HTR-8/SVneo (cell line): ENCODE data around the gene PAGR1.
"Not testable (repeated sequence)": the region's sequence is repeated elsewhere in the genome, so short reads cannot be mapped to it uniquely, and the experiment has no call there.

Source experiments
- DNase-seq: peaks from one replicate; pipeline ENCODE4 v3.0.0; 2011; ENCODE audit warnings: low spot score, mixed read lengths; ENCODE audit not compliant: insufficient read length
- FAIRE-seq: peaks from 2 replicates; lab custom pipeline; 2011; peaks lifted over from hg19 to GRCh38; lab: Jason Lieb, UNC

Gene PAGR1

DNA sequence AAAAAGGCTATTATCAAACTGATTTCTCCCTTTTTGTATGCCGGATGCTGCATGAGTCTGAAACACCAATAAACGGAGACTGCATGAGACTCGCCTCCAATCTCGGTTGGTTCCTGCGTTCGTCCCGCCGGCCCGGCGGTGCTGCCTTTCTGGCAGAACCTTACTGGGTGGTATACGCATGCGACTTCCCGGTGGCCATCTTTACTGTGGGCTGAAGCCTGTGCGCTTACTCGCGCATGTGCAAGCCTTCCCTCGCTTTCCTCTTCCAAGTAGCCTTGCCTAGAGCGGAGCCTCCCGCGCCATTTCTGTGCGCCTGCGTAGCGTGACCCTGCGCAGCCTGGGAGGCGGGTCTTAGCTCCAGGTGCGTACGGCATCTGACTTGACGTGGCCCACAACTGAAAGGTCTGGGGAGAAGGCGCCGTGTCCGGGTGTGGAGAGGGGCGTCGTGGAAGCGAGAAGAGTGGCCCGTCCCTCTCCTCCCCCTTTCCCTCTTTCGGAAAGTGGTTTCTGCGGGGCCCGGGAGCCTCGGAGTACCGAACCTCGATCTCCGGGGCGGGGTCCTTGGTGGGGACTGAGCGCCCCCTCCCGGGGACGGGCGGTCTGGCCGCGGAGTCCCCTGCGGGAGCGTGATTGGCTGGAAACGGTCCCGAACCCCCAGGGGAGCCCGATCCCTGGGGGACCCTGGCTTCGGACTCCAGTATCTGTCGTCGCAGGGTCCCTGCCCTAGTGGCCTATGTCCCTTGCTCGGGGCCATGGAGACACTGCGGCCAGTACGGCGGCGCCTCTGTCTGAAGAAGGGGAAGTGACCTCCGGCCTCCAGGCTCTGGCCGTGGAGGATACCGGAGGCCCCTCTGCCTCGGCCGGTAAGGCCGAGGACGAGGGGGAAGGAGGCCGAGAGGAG, at the start of gene PAGR1:
Gene PAGR1 (plus strand): TSS at position 360 of the 901 bp plus-strand sequence. CDS start 374 bp downstream, at position 734.
- FAIRE-seq, result peak; percentile 80
- peak; percentile 95 for DNase-seq

DNA sequence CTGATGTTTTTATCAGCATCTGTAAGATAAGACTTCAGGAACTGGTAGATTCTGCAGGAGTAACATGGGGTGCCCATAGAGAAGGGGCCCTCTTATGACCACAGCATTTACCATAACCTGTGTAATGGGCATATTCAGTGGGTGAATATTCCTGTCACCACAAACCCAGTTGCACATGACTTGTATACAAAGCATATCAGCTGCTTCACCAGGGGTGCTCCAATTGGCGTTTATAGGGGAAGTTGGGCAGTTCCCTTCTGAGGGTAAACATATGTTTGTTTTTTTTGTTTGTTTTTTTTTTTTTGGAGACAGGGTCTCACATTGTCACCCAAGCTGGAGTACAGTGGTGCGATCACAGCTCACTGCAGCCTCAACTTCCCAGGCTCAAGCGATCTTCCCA, 49.4 kb upstream of the PAGR1 start:
- FAIRE-seq, result no peak
- no peak for DNase-seq

DNA sequence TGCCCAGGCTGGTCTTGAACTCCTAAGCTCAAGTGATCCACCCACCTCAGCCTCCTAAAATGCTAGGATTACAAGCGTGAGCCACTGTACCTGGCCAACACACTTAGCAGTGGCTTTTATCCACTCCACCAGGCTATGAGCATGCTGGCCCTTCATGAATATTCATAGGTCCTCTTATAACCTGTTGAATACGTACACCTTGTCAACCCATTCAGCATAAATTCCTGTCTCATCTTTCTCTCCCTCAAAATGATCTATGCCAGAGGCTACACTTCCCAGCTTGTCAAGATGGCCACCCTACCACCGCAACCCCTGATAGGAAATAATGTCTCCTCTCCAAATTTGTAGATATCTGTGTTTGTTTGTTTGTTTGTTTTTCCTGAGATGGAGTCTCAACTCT, 48.9 kb upstream of the PAGR1 start:
- FAIRE-seq, result no peak
- DNase-seq, result no peak

DNA sequence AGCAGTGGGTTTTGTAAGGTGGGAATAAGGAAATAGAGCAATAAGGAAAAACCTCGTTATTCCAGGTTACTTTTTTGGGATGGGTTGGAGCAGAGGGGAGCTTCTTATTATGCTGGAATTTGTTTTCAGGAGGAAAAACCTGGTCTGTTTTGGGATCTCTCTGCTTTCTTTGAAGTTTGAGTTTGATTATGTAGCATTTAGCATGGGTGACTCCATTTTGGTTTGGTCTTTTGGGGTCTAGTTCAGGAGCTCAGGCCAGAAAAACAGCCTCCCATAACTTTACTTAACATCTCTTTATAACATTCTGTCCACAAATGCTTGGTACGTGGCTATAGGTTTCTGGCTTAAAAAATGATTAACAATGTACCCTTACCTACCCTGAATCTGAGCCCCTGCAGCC, 46.4 kb upstream of the PAGR1 start:
- FAIRE-seq (no peak), DNase-seq (no peak)

DNA sequence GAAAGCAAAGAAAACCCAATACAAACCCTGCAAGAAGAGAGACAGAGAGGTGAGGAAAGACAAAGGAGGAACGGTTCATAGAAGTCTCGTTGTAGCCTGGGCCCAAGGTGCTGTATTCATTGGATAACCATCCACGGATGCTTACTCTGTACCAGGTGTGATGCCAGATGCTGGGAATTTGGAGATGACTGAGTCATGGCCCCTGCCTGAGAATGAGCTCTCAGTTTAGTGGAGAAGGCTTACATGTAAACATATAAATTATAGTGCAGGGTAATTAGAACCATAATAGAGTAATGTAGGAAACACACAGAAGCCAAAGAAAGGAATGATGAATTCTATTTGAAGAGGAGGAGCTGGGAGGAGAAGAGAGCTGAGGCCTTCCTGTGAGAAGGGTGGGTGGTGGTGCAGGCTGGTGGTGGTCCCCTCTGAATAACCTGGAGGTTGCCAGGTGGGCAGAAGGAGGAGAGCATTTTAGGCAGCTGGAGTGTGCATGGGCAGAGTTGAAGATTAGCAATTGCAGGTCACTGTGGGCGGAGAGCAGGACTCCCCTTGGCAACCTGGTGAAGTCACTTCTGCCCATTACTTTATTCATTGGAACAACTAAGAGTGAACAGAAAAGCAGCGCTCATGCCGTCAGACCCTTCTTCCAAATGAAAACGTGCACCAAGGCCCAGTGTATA, 45.6 kb upstream of the PAGR1 start:
- FAIRE-seq (no peak), DNase-seq (no peak)

DNA sequence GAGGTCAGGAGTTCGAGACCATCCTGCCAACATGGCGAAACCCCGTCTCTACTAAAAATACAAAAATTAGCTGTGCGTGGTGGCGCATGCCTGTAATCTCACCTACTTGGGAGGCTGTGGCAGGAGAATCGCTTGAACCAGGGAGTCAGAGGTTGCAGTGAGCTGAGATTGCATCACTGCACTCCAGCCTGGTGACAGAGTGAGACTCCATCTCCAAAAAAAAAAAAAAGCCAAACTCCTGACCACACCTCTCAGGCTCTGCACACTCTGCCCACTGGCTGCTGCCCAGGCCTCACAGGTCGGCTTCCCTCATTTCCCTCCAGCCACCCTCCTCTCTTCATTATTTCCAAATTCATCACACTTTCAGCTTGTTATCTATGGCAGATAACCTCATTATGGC, 43.6 kb upstream of the PAGR1 start:
- DNase-seq, FAIRE-seq: not testable (repeated sequence)

DNA sequence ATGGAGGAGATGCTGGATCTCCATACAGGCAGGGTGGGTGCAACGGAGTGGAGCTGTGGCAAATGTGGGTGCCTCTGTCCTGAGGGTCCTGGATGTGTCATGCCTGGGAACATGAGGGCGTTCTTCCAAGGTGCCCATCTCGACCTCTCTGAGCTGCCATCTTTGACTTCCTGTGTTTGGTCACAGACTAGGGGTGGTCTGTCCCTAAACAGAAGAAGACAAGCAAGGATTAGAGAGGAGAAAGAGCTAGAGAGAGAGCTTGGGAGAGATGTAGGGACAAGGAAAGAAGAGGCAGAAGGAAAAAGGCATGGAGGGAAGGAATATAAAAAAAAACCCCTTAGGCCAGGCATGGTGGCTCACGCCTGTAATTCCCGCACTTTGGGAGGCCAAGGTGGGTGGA, 41.2 kb upstream of the PAGR1 start:
- no peak for DNase-seq
- no peak for FAIRE-seq

DNA sequence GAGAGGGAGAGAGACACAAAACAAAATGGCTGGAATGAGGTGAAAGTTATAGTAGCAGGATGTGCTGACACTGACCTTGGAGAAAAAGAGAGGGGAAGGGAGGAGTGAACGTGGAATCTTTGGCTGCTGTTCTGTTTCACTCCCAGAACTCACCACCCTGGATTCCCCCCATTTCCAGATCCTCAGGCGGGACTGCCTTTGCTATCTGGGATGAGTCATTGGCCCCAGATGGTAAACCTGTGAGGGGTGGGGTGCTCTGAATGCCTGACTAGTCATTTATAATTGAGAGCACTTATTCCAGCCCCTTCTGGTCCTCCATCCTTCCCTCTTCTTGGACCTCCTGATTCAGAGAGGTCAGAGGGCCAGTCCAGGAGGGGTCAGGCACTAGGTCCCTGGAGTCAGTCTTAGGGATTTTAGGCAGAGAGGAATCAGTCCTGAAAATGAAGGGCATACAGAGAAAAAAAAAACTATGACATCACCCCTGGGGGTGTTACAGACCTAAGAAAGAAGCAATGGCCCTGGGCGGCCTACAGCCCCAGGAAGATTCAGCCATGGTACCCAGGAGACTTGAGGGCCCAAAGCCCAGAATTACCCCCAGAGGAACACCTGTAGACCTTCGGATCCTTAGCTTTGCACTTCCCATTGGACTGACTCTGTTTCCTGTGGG, 40.1 kb upstream of the PAGR1 start:
- peak; percentile 69 for DNase-seq
- no peak for FAIRE-seq

DNA sequence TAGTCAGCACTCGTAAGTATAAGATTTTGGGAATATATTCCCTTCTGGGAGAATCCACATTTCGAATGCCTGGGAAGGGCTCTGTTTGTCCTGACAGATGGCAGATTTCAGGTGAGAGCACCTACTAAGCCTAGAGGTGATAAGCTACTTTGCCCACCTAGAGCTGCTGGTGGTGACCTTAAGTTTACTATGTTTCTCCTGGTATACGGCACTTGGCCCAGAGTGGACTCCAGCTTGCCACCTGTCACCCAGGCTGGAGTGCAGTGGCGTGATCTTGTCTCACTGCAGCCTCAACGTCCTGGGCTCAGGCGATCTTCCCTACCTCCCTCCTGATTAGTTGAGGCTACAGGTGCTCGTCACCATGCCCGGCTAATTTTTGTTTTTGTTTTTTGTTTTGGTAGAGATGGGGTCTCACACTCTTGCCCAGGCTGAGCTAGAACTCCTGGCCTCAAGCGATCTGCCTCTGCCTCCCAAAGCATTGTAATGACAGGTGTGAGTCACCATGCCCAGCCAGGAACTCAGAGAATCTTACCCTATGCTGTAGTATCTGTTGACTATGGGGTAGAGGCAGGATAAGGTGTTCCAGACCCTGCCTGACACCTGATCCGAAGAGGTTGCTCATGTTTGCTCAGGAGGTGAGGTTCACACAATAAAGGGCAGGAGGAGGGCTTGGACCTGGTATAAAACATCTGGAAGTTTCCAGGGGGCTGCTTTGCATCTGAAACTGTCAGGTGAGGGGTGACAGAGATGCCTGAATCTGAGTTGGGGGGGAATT, 38.2 kb upstream of the PAGR1 start, which contains the start of gene ZG16:
Gene ZG16 (plus strand): TSS at position 681 of the 775 bp plus-strand sequence. CDS start 1,011 bp downstream, outside the sequence.
- no peak for DNase-seq
- no peak for FAIRE-seq

DNA sequence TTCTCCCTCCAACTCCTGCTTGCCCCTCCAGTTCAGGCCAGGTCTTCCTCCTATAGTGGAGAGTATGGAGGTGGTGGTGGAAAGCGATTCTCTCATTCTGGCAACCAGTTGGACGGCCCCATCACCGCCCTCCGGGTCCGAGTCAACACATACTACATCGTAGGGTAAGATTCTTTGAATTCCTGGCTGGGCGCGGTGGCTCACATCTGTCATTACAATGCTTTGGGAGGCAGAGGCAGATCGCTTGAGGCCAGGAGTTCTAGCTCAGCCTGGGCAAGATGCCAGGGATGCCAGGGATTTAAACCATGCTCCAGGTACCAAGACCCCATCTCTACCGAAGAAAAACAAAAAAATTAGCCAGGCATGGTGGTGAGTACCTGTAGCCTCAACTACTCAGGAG, 36.5 kb upstream of the PAGR1 start:
- FAIRE-seq, result no peak
- DNase-seq, result no peak

DNA sequence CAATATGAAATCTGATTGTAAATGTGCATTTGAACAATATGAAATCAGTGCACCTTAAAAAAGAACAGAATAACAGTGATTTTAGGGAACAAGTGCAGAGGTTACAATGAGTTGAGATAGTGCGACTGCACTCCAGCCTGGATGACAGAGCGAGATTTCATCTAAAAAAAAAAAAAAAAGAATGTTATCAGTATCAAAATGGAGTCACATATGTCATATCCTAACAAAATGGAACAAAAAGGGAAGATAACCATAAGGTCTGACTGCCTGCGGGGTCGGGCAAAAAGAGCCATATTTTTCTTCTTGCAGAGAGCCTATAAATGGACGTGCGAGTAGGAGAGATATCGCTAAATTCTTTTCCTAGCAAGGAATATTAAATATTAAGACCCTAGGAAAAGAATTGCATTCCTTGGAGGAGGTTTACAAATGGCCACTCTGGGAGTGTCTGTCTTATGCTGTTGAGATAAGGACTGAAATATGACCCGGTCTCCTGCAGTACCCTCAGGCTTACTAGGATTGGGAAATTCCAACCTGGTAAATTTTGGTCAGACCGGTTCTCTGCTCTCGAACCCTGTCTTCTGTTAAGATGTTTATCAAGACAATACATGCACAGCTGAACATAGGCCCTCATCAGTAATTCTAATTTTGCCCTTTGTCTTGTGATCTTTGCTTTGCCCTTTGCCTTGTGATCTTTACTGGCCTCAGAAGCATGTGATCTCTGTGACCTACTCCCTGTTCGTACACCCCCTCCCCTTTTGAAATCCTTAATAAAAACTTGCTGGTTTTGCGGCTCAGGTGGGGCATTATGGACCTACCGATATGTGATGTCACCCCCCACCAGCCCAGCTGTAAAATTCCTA, 32.6 kb upstream of the PAGR1 start:
- not testable (repeated sequence) for DNase-seq, FAIRE-seq

DNA sequence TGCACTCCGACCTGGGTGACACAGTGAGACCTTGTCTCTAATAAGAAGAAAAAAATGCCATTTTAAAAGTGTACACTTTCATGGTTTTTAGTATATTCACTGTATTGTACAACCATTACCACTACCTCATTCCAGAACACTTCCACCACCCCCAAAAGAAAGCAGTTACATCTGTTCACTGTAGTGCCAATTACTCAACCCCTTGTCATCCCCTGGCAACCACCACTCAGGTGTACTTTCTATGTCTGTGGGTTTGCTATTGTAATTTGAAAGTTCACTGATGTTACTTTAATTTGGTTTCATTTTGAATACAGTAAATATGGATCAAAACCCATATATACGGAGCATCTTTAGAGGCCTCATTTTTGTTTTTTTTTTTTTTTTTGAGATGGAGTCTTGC, 31.8 kb upstream of the PAGR1 start:
- FAIRE-seq, result no peak
- DNase-seq, result no peak

DNA sequence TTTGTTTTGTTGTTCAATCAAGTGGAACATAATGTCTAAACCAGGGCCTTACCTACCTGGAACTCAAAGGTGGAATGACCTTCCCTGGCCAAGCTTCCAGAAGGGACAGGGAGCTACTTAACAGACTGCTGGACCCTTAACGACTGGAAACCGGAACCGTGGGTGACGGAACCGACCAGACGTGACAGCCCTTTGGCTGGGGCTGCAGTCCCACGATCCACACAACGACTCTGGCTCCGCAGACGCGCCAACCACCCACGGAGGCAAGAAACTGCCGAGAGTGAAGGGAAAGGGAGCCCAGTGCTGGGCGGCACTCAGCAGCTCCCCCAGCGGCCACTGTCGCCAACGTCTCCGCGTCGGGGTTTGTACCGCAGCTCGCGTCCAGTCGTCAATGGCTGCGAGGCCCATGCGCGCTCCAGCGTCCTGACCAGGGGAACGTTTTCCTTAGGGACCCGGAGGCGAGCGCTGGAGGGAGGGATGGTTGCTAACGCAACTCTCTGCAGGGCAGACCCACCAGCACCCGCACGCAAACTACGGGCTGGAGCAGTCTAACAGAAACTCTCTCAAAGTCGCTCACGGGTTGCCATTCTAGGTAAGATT, 31.0 kb upstream of the PAGR1 start:
- FAIRE-seq (no peak), DNase-seq (no peak)

DNA sequence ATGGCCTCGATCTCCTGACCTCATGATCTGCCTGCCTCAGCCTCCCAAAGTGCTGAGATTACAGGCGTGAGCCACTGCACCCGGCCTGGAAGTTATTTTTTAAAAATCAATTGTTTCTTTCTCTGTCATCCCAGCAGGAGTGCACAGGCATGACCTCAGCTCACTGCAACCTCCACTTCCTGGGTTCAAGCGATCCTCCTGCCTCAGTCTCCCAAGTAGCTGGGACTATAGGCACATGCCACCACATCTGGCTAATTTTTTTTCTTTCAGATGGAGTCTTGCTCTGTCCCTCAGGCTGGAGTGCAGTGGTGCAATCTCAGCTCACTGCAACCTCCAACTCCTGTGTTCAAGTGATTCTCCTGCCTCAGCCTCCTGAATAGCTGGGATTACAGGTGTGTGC, 28.8 kb upstream of the PAGR1 start:
- FAIRE-seq, DNase-seq: not testable (repeated sequence)

DNA sequence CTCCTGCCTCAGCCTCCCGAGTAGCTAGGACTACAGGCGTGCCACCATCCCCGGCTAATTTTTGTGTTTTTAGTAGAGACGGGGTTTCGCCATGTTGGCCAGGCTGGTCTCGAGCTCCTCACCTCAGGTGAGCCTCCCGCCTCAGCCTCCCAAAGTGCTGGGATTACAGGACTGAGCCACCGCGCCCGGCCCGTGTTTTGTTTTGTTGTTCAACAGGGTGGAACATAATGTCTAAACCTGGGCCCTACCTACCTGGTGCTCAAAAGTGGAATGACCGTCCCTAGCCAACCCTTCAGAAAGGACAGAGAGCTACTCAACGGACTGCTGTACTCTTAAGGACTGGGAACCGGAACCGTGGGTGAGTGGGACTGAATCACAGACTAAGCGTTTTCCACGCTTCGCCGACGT, 26.2 kb upstream of the PAGR1 start:
- DNase-seq, result no peak
- no peak for FAIRE-seq

DNA sequence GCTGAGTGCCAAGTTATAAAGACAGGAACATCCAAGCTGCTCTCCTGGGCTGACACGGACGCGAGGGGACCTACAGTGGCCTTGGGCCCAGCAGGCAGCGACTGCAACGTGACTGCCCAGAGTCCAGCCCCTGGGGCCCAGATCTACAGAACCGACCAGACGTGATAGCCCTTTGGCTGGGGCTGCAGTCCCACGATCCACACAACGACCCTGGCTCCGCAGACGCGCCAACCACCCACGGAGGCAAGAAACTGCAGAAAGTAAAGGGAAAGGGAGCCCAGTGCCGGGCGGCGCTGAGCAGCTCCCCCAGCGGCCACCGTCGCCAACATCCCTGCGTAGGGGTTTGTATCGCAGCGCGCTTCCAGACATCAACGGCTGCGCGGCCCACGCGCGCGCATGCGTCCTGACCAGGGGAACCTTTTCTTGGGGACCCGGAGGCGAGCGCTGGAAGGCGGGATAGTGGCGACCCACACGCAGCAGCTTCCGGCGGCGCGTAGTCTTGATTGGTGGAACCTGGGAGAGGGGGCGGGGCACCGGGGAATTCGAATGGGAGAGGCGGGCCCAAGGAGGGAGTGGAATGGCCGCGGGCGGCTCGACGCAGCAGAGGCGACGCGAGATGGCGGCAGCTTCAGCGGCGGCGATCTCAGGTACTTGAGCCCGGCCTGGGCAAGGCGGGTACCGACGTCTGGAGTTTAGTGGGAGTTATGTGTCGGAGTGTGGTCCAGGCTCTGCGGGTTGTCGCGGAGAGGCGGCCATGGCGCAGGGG, 25.6 kb upstream of the PAGR1 start, which contains the start of gene KIF22:
Gene KIF22 (plus strand): TSS at position 569 of the 766 bp plus-strand sequence. CDS start 9 bp downstream, at position 578.
- DNase-seq (peak; percentile 98), FAIRE-seq (no peak)

DNA sequence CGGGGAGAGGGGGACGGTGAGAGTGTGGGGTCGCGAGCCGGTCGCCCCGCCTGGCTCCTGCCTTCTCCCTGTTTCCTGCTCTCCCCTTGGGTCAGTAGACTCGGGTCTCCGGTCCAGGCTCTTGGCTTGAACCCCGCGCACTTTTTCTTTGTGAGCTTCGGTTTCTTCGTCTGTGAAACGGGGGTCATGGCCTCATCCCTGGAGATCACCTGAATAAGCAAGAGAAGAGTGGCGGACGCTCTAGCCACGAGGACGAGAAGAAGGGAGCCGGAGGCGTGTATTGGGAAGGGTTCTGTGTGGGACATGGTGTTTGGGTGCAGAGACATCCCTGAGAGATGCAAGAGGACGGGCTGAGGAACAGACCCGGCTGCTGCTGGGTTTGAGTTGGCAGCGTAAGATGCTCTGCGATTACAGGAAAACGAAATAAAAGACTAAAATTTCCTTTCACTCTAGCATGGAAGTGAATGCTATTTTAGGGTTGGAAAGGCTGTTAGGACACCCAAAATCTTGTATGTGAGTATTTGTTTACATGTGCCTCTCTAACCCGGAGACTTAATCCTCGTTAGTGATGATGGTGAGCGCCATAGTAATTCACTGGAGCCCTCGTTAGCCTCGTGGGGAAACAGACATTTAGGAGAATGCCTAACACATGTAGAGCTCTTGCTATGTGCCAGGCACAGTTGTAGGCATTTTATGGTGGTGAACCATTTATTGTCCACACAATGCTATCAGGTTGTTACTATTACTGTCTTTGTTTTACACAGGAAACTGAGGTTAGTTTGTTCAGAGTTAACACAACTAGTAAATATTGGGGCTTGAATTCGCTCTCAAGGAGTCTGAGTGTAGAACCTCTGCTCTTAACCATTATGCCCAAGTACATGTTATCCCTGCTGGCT, 24.8 kb upstream of the PAGR1 start:
- FAIRE-seq, result no peak
- no peak for DNase-seq
